GM21737 (cell line): Measurements from ENCODE around the gene CLC.
"Not testable (repeated sequence)": the region's sequence is repeated elsewhere in the genome, so short reads cannot be mapped to it uniquely, and the experiment has no call there.

Source experiments
- ATAC-seq: cut with Tn5 transposase; IDR thresholded peaks from one replicate; pipeline ENCODE4 v1.9.1; 2021; ENCODE audit warnings: mild to moderate bottlenecking, moderate library complexity; ENCODE audit not compliant: unreplicated experiment

Gene CLC

DNA sequence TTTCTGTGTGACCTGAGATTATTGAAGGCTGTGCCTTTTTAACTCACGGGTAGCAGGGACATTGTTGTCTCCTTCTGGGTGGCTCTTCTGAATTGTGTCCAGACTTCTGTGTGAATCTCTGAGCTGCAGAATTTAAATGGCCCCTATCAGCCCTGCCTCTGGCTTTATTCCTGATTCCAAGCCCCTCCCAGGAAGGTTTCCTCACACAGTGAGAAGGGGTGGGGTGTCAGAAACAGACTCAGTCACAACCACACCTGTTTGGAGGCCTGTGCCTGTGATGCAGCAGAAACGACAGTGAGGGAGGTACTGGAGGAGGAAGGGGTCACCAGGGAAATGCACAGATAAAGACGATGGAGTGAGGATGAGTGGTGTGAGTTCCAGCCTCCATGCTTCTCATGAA is at the start of gene CLC:
Gene CLC, minus strand, starts transcription at position 139 of the 400 bp plus-strand sequence. Its CDS starts 77 bp downstream, at position 62.
- ATAC-seq, result no peak

DNA sequence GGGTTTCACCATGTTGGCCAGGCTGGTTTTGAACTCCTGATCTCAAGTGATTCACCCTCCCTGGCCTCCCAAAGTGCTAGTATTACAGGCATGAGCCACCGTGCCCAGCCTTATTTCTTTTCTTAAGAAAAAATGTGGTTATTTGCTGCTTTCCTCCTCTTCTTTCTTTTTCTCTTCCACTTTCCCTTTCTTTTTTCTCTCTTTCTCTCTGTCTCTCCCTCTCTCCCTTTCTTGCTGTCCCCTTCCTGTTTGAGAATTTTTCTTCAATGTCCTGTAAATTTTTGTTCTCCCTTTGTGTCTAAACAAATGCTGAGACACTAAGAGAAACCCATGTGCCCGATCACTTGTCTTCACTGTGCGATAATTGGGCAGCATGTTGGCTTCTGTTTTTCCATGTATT is 43.1 kb upstream of the CLC start:
- no peak for ATAC-seq

DNA sequence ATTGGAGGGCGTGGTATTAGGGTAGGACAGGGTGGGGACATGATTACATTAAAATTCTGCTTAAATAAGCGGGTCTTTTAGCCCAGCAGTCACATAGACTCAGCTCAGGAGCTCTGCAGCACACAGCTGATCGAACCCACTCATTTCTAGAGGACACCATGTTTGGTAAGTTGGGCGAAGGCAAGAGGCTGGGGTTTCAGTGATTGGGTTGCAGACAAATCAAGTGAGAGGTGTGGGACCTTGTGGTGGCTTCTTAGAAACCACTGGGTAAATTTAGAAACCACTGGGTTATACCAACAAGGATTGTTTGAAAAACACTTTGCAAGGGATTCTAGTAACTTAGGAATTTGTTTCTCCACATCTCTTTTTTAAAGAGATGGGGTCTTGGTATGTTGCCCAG is 40.9 kb upstream of the CLC start, which contains the start of gene LEUTX:
Gene LEUTX, plus strand, starts transcription at position 92 of the 400 bp plus-strand sequence. Its CDS starts 67 bp downstream, at position 159.
- ATAC-seq, result no peak

DNA sequence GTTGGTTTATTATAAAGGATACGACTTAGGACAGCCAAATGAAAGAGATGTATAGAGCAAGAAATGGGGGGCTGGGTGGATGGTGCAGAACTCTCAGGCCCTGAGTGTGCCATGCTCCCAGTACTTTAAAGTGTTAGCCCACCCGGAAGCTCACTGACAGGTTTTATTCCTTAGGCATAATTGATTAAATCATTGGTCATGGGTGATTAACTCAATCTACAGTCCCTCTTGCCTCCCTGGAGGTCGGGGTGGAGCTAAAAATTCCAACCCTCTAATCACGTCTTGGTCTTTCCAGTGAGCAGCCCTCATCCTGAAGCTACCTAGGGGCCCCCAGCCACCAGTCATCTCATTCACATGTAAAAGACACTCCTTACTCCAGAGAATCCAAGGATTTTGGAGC is 31.0 kb upstream of the CLC start:
- ATAC-seq, result no peak

DNA sequence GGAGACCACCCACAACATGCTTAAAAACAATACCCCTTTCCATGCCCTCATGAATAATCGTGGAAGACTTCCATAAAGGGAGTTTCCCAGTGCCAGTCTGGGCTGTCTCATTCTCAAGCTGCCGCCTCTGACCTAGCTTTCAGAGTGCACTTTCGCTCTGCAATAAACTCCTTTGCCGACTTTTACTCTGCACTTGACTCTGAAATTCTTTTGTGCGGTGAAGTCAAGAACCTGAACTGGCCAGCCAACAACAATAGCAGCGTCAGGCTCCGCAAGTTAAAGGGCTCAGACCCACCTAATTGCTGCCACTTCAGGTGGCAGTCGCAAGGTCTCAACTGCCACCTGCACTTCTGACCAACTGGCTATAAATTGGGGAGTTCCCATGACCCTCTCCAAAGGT is 30.5 kb upstream of the CLC start:
- no peak for ATAC-seq

DNA sequence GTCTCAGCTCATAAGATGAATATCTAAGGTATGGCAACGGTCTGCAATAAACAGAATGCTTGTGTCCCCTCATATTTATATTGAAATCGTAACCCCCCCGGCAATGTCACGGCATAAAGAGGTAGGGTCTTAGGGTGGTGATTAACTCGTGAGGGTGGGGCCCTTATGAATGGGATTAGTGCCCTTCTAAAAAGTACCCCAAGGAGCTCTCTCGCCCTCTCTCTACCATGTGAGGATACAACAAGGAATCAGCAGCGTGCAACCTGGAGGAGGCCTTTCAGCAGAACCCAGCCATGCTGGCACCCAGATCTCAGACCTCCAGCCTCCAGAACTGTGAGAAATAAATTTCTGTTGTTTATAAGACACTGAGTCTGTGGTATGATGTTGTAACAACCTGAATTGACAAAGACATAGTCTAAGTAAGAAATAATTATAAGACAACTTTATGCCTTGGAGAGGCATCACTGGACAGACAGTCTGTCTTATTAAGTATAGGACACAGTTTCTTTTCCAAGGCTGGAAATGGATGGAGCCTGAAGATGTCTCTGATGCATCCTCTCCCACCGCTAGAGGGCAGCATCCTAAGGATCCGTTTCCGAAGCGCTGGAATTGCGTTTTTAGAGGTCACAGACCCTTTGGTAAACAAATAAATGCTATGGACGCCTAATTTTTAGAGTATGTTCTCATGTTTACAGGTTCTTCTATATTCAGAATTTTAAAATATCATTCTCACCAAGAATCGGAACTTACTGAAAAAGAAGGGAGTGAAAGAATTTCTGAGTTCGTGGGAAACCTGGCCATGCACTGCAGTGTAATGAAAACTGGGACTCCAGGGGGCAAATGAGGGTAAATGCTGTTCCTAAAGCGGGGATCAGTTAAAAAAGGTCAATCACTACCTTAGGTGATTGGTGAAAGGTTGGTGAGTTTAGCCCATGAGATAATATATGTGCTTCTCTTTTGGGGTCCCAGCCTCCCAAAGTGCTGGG is 27.6 kb upstream of the CLC start:
- no peak for ATAC-seq

DNA sequence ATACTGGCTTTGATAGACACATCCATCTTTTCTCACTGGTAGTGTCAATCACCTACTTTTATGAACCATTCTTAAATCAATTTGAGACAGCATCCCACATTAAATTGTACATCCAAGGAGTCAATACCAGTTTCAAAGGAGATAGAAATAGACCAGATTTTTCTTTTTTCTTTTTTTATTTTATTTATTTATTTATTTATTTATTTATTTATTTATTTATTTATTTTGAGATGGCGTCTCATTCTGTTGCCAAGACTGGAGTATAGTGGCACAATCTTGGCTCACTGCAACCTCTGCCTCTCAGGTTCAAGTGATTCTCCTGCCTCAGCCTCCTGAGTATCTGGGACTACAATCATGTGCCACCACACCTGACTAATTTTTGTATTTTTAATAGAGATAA is 24.0 kb upstream of the CLC start:
- not testable (repeated sequence) for ATAC-seq

DNA sequence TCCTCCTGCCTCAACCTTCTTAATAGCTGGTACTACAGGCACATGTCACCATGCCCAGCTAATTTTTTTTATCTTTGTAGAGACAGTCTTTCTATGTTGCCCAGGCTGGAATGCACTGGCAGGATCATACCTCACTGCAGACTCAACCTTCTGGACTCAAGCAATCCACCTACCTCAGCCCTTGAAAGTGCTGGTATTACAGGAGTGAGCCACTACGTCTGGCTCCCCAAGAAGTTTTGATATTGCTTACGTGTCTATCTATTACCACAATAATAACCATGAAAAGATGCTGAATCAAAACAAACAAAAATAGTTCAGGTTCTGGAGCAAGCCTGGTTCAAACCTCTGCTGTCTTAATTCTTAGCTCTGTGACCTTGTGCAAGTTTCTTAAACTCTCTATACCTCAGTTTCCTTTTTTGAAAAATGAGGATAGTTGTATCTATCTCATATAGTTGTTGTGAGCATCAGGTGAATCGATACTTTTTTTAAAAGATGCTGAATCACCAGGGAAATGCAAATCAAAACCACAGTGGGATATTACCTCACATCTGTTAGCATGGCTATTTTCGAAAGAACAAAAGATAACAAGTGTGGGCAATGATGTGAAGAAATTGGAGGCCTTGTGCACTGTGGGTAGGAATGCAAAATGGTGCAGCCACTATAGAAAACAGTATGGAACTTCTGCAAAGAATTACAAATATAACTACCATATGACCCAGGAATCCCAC is 21.8 kb upstream of the CLC start:
- no peak for ATAC-seq

DNA sequence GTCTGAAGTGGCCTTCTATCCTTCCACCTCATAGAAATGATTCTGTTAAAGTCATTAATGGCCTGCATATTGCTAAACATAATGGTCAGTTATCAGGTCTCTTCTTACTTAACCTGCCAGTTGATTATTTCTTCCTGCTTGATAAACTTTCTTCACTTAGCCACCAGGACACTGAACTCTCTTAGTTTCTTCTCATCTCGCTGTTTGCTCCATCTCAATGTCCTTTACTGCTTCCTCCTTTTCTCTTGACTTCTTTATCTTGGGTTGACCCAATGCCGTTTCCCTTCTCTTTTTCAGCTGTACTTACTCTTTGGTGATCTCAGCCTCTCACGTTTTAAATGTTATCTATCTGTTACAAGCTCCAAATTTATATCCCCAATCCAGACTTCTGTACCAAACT is 17.1 kb upstream of the CLC start:
- ATAC-seq, result no peak

DNA sequence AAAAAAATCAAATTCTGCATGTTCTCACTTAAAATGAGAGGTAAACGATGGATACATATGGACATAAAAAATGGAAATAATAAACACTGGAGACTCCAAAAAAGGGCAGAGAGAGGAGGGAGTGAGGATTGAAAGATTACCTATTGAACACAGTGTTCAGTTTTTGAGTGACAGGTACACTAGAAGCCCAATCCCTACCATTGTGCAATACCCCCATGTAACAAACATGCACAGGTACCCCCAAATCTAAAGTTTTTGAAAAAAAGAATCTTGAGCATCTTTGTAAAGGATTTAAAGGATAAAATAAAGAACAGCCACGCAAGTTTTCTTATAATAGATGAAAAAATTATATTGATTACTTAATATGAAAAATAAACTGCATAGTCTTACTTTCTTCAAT is 16.7 kb upstream of the CLC start:
- no peak for ATAC-seq

DNA sequence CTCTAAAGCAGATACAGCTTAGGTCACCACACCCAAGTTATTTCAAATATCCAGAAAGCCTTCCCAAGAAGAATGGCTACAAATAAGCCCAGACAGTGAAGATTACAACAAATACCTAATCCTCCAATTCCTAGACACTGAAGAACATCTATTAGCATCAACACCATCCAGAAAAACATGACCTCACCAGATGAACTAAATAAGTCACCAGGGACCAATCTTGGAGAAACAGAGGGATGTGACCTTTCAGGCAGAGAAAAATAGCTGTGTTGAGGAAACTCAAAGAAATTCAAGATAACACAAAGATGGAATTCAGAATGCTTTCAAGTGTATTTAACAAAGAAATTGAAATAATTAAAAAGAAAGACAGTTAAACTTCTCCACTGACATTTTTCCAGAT is 15.0 kb upstream of the CLC start:
- no peak for ATAC-seq

DNA sequence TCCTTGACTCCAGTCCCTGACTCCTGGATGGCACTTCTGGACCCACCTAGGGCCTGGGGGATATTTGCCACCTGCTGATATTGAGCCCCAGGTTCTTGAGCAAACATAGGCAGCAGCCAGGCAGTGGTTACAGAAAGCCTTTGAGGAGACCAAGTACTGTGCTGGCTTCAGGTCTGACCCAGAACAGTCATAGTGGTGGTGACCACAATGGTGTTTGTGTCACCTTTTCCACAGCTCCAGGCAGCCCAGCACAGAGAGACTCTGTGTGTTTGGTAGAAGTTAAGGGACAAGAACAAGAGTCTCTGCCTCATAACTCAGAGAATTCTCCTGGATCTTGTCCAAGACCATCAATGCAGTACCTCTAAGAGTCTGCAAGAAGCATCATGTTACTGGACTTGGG is 14.6 kb upstream of the CLC start:
- ATAC-seq, result no peak

DNA sequence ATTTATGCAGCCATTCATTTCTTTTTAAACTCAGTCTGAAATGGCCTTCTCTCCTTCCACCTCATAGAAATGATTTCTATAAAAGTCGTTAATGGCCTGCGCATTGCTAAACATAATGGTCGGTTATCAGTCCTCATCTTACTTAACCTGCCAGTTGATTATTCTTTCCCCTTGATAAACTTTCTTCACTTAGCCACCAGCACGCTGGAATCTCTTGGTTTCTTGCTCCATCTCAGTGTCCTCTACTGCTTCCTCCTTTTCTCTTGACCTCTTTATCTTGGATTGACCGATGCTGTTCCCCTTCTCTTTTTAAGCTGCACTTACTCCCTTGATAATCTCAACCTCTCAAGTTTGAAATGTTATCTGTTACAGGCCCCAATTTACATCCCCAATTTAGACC is 12.2 kb upstream of the CLC start:
- ATAC-seq, result no peak

DNA sequence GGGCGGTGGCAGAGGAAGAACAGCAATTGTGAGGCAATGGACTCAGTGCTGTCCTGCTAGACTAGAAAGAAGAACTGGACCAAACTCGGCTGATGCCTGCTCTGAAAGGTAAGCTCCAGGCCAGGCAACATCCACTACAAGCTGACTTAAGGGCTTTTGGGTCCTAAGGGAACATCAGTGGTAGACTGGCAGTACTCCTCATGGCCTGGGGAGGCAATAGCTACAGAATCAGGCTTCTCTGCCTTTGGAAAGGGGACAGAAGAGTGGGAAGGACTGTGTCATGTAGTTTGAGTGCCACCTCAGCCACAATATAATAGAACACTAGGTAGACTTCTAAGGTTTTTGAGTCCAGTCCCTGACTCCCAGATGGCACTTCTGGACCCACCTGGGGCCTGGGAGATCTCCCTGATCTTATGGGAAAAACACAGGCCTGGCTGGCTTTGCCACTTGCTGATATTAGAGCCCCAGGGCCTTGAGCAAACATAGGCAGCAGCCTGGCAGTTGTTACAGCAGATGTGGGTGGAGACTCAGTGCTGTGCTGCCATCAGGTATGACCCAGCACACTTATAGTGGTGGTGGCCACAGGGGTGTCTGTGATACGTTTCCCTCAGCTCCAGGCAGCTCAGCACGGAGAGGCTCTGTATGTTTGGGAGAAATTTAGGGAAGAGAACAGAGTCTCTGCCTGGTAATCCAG is 9.2 kb upstream of the CLC start:
- ATAC-seq, result no peak

DNA sequence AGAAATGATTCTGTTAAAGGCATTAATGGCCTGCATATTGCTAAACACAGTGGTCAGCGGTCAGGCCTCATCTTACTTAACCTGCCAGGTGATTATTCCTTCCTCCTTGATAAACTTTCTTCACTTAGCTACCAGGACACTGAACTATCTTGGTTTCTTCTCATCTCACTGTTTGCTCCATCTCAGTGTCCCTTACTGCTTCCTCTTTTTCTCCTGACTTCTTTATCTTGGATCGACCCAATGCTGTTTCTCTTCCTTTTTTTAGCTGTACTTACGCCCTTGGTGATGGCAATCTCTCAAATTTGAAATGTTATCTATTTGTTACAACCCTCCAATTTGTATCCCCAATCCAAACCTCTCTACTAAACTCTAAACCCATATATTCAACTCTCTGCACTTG is 7.8 kb upstream of the CLC start:
- no peak for ATAC-seq

DNA sequence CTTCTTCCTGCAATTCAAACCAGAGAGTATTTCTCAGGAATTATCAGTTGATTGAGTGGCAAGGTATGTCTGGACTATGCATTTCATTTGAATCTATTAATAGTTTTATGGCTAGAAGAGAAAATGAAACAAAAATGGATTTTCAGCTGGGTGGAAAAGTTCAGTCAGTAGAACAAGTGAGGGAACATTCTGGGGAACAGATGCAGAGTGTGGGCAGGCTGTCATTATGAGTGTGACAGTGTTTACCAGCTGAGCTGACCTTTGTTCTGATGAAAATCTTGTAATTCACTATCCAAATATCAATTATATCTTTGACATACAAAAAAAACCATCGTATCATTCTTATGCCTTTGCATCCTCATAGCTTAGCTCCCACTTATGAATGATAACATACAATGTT is 2.6 kb upstream of the CLC start:
- ATAC-seq, result no peak

DNA sequence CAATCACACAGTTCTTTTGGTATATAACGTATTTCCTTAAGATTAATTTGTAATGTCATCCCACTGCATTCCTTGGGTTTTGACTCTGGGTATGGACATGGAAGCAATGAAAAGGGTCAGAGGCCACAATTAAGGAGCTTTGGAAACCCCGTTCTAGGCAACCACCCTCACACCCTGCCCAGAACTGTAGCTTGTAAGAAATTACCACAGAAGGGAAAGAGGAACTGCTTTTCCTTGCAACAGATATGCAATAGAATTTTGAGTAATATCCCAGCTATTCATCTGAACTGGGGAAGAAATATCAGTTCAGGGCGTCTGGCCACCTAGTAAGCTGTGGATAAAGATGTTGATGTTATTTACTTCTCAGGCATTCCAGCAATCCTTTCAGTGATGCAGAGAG is 985 bp upstream of the CLC start:
- ATAC-seq, result no peak

DNA sequence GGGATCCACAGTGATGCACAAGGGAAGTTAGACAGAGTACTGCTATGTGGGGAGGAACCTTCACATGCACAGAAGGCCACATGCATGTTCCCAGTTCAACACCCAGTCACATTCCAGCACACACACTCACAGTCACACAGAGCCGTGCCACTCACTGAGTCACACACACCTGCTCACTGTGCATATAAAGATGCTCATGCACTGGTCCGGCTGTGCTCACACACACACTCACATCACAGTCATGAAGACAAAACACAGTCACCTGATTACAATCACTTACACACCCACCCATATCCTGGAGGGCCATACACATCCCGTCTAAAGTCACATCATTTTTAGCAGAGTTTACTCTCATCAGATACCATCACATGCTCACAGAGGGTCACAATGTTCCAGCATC is 478 bp downstream of the CLC start:
- ATAC-seq, result no peak

DNA sequence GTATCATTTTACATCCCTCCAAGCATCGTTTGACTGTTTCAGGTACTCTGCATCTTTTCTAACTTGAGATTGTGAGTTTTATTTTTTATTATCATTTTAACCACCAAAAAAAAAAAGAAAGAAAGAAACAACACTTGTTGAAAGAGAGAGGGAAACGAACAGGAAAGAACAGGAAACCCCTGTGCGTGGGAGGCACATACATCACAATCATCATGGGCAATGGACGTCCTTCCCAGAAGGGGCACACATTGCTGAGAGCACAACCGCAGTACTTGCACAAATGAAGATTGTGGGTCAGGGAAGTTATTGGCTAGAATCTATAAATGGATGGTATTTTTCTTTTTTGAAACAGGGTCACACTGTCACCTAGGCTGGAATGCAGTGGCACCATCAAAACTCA is 1.7 kb downstream of the CLC start:
- no peak for ATAC-seq

DNA sequence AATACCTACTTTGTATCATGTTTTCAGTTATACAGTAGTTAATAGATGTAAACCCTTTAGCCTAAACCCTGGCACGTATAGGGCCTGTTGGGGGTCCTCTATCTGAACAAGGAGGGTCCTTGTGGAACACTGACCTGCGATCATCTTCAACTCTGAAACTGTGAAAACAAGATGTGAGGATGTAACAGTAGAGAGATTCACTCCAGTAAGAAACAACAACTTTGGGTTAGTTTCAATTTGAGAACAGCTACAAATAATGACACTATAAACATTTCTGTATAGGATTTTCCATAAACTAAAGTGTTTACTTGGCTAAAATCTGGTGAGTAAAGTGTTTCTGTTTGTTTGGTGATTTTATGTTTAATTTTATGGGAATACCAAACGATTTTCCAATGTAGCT is 2.1 kb downstream of the CLC start:
- no peak for ATAC-seq

DNA sequence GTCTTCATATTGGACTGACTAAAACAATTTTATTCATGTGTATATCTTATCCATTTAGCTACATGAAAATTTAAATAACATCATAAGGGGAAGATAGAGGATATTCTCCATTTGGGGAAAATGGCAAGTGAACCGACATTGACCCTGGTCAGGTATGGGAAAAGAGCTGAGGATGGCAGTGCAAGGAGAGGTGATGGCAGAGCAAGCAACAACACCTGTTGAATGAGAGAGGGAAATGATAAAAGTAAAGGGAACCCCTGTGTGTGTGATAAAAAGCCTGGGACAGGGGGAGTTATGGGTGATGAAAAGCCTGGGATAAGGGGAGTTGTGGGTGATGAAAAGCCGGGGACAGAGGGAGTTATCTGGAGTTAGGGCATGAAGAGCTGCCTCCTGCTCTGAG is 4.0 kb downstream of the CLC start:
- ATAC-seq, result no peak
